Right lobe of liver (tissue), 6 donors: ENCODE results near the gene JDP2. TPM values are rescaled to one million over a fixed set of nuclear protein-coding genes. Genes with fewer than 3 reads are reported as not detected.

Experiments
- ATAC-seq, 4 donors: fragments of 200-7000 bp; cut with Tn5 transposase; one replicate each; pipeline ENCODE4 v1.9.1; 2020; ENCODE audit warnings: mild to moderate bottlenecking in 4 of 4, moderate library complexity in 4 of 4
- DNase-seq, 3 donors: peaks; one replicate each; pipeline ENCODE4 v3.0.0-alpha.2; 2020
- H3K27ac ChIP-seq, 3 donors: fragments of 200-600 bp; one replicate each; pipeline ENCODE4 v1.8.0; 2022
- H3K27me3 ChIP-seq, 2 donors: fragments of 200-600 bp; one replicate each; pipeline ENCODE4 v1.8.0; 2022
- H3K36me3 ChIP-seq, 4 donors: fragments of 200-600 bp; sonication (generic) in 1 of 4; one replicate each; pipeline versions ENCODE4 v1.5.1 to v1.8.0; 2017 to 2022; ENCODE audit warnings: control low read depth in 1 of 4
- H3K4me1 ChIP-seq, 4 donors: fragments of 200-600 bp; sonication (generic) in 1 of 4; one replicate each; pipeline versions ENCODE4 v1.5.1 to v1.8.0; 2017 to 2022; ENCODE audit warnings: control low read depth in 1 of 4
- H3K4me3 ChIP-seq, 3 donors: fragments of 200-600 bp; one replicate each; pipeline ENCODE4 v1.8.0; 2022
- H3K9me3 ChIP-seq, 4 donors: fragments of 200-600 bp; sonication (generic) in 1 of 4; one replicate each; pipeline versions ENCODE4 v1.5.1 to v1.8.0; 2017 to 2022; ENCODE audit warnings: control low read depth in 1 of 4
- CTCF ChIP-seq, 4 donors: fragments of 200-600 bp in 3 of 4; fragments of 450-650 bp in 1 of 4; IDR thresholded peaks; one replicate each; pipeline versions ENCODE4 v1.5.1 to v1.8.0; 2016 to 2022; ENCODE audit warnings: antibody characterized with exemption in 4 of 4, mild to moderate bottlenecking in 2 of 4
- POLR2A ChIP-seq: fragments of 450-650 bp; IDR thresholded peaks from one replicate; pipeline ENCODE4 v1.6.1; 2017; ENCODE audit warnings: antibody characterized with exemption, mild to moderate bottlenecking
- WGBS: methylation state at CpG from one replicate; pipeline ENCODE4 v1.1.6; 2018; ENCODE audit warnings: low coverage, low lambda C conversion rate; ENCODE audit not compliant: insufficient coverage; ENCODE audit errors: missing lambda C conversion rate; 5-methylcytosine and 5-hydroxymethylcytosine counted together
- intact Hi-C, 2 donors: fragments of 100-400 bp; cut with DNase I; formaldehyde crosslinking; loops; one replicate each; pipeline versions ENCODE4 v1.11.2 to v1.14.1; 2022
- total RNA-seq, 6 experiments: library from RNA; depleted of rRNA in 2 of 6; stranded (reverse); fragments of >200 nt in 2 of 6; fragmentation: NEBNext Ultra II Directional in 3 of 6; extraction: Animal tissue kit (Norgen Biotek cat#: 25700) in 3 of 6; gene quantifications; one replicate each; pipeline versions ENCODE4 v1.1.0 to v1.2.4, GENCODE V29; 2016 to 2023
- donor health status: DM: no; HTN: yes; CAD: no.
- donor health status: DM: no; HTN: no; CAD: no.
- donor health status: DM: no; HTN: no; CAD: no.
- donor health status: DM: no; HTN: yes; CAD: no.
- donor health status: DM: no; HTN: yes; CAD: no.

The JDP2 gene
- total RNA-seq, 6 experiments from 2014 or later = 8.3 to 22.0 (median 11.8) TPM

- 72% methylated on average over 4 of the region's 14 CpGs for WGBS
- H3K4me1 ChIP-seq = no peaks in the 10 kb centered on the region
- ATAC-seq (no peak), DNase-seq (no peak)
- no peak overlapping the region for H3K4me3 ChIP-seq
- no peak for TF ChIP-seq CTCF (IDR thresholded peaks at IDR 0.05)
- no peak for TF ChIP-seq POLR2A
- no peak overlapping the region for H3K27ac ChIP-seq
- H3K27me3 ChIP-seq = no peaks in the 10 kb centered on the region
- no peaks in the 10 kb centered on the region for H3K9me3 ChIP-seq
- no peaks in the 10 kb centered on the region for H3K36me3 ChIP-seq
- intact Hi-C loops = no loop called here
Measured at GRCh38 chr14:75491376-75491978, 63.7 kb downstream of the JDP2 start.

GRCh38 chr14:75492832-75493591 lies 65.2 kb downstream of the JDP2 start:
- no peak for TF ChIP-seq CTCF (IDR thresholded peaks at IDR 0.05)
- TF ChIP-seq POLR2A = no peak
- intact Hi-C loops = no loop called here
- H3K36me3 ChIP-seq = no peaks in the 10 kb centered on the region
- ATAC-seq = no peak
- no peaks in the 10 kb centered on the region for H3K9me3 ChIP-seq
- H3K4me1 ChIP-seq = no peaks in the 10 kb centered on the region
- DNase-seq = no peak
- no peak overlapping the region for H3K27ac ChIP-seq
- WGBS = 95% methylated on average over 3 of the region's 9 CpGs
- no peaks in the 10 kb centered on the region for H3K27me3 ChIP-seq
- H3K4me3 ChIP-seq = no peak overlapping the region

- H3K4me1 ChIP-seq = no peaks in the 10 kb centered on the region
- no peak overlapping the region for H3K4me3 ChIP-seq
- H3K9me3 ChIP-seq = no peaks in the 10 kb centered on the region
- intact Hi-C loops = no loop called here
- H3K27ac ChIP-seq = no peak overlapping the region
- ATAC-seq (no peak), DNase-seq (no peak)
- 56% methylated on average over 4 of the region's 8 CpGs for WGBS
- TF ChIP-seq CTCF (IDR thresholded peaks at IDR 0.05) = no peak
- no peak for TF ChIP-seq POLR2A
- H3K27me3 ChIP-seq = no peaks in the 10 kb centered on the region
- no peaks in the 10 kb centered on the region for H3K36me3 ChIP-seq
Measured at GRCh38 chr14:75493592-75494087, 65.8 kb downstream of the JDP2 start.

GRCh38 chr14:75494896-75495295 lies 67.1 kb downstream of the JDP2 start:
- intact Hi-C loops = no loop called here

More at GRCh38 chr14:75494896-75495295, 67.1 kb downstream of the JDP2 start:
- H3K36me3 ChIP-seq = no peaks in the 10 kb centered on the region
- TF ChIP-seq CTCF (IDR thresholded peaks at IDR 0.05) (no peak), POLR2A (no peak)
- no peaks in the 10 kb centered on the region for H3K27me3 ChIP-seq
- WGBS = 87% methylated on average over 2 of the region's 5 CpGs
- DNase-seq (no peak), ATAC-seq (no peak)
- H3K4me3 ChIP-seq = no peak overlapping the region
- H3K27ac ChIP-seq = no peak overlapping the region
- H3K9me3 ChIP-seq = no peaks in the 10 kb centered on the region
- no peaks in the 10 kb centered on the region for H3K4me1 ChIP-seq
